Hindlimb muscle (tissue), 1 donor: Measurements from ENCODE around the gene C12orf76. TPM values are rescaled to one million over a fixed set of nuclear protein-coding genes. Genes with fewer than 3 reads are reported as not detected.
"Not testable (repeated sequence)": the region's sequence is repeated elsewhere in the genome, so short reads cannot be mapped to it uniquely, and the experiment has no call there.

Experiments used
- DNase-seq: peaks from one replicate; pipeline ENCODE4 v3.0.0-alpha.2; 2013
- polyA plus RNA-seq: library from polyadenylated mRNA; unstranded; fragments of 120-200 nt; gene quantifications from one replicate; pipeline ENCODE4 v1.2.1, GENCODE V29; 2013; ENCODE audit not compliant: insufficient read length

The C12orf76 gene
- polyA plus RNA-seq, 1 donor: 33.7 TPM

DNA sequence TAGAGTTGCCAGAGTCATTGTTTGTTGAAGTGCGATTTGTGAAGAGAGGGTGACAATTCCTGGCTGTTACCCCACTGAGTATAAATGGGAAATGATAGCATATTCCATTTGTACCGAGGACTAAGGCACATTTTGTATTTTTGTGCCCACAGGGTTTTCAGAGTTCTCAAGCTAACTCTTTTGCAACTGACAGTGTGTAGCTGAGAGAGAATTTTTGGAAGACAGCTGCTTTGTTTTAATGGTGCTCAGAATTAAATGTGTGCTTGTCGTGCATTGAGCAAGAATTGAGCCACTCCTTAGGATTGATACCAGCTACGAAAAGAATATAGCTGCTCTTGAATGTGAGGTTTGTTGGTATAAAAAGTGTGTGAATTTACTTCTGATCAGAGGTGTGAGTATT lies 27.4 kb downstream of the C12orf76 start:
- DNase-seq: no peak

DNA sequence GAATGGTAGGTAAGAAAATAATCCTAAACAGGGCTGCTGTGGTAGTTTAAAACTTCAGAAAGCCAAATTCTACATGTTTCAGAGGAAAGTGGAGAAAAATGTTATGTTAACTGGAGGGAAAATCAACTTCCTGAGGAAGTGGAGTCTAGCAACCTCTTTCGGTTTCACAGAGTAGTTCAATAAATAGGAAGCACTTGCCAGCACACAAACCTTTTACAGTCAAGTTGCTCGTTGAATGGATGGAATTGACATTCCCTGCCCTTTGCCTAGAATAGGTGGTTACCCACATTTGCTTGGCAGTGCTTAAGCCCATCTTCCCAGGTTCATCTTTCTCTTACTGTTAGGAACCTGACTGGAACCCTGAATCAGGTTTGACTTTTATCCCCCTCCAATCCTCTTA lies 33.2 kb downstream of the C12orf76 start:
- no peak for DNase-seq

DNA sequence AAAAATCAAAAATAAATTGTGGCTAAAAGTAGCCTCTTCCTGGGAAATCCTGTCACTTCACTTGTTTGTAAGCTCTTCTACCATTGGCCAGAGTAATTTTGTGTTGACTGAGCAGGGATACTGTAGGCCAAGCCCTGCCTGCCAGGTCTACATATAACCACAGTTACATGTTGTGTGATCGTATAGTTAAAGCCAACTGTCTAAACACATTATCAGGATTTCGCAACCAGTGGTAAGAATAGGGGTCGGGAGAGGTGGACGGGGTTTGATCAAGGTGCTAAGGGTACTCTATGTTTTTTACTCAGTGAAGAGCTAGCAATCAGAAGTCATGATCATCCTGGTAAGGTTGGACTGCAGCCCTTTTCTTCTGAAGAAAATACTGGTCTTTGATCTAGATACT lies 35.7 kb downstream of the C12orf76 start:
- DNase-seq: no peak

DNA sequence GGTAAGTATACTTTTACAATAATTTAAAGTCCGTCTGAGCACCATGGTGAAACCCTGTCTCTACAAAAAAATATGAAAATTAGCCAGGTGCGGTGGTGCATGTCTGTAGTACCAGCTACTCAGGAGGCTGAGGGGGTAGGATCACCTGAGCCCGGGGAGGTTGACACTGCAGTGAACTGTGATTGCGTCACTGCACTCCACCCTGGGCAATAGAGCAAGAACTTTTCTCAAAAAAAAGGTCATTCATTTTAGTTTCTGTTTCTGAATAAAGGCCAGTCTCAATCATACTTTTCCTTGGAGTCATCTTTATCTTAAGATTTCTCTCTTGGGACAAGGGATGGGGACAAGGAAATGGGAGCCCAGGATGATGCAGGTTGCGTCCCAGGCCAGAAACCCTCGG lies 36.2 kb downstream of the C12orf76 start:
- DNase-seq: no peak

DNA sequence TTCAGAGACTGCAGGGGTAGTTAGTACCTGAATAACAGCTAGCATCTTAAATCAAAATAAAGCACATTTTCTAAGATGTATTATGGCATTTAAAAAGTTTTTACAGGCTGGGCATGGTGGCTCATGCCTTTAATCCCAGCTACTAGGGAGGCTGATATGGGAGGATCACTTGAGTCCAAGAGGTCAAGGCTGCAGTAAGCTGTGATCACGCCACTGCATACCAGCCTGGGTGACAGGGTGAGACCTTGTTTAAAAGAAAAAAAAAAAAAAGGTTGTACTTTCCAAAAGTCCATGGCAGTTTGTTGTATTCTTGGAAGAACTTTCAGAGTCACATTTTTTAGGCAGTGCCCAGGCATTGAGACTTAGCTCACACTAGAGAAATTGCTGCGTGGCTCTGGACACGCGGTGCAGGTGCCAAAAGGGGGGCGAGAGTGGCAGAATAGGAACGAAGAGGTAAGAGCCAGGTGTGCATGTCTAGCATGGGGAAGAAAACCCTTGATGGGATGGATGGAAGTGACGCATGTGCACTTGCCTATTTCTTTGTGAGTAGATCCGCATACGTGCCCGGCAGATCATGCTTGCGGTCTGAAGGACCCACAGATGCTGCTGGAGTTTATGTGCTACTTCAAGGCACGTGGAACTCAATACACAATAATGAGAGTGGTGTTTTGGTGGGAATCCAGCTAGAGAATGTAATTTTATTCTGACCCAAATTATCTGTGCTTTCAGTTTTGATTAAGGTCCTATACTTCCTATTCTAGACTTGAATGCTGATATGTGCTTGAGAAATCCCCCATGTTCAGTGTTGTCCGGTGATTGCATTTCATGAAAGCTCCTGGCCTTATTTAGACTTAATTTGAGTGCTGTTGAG lies 37.2 kb downstream of the C12orf76 start:
- DNase-seq: no peak

DNA sequence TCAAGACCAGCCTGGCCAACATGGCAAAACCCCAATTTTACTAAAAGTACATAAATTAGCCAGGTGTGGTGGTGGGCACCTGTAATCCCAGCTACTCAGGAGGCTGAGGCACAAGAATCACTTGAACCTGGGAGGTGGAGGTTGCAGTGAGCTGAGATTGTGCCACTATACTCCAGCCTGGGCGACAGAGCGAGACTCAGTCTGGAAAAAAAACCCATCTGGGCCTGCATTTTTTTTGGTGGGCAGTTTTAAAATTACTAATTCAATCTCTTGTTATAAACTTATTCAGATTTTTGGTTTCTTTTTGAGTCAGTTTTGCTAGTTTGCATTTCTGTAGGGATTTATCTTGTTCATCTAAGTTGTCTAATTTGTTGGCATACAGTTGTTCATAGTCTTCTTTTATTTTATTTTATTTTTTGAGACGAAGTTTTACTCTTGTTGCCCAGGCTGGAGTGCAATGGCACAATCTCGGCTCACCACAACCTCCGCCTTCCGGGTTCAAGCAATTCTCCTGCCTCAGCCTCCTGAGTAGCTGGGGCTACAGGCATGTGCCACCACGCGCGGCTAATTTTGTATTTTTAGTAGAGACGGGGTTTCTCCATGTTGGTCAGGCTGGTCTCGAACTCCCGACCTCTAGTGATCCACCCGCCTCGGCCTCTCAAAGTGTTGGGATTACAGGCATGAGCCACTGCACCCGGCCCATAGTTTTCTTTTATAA lies 39.5 kb downstream of the C12orf76 start:
- not testable (repeated sequence) for DNase-seq

DNA sequence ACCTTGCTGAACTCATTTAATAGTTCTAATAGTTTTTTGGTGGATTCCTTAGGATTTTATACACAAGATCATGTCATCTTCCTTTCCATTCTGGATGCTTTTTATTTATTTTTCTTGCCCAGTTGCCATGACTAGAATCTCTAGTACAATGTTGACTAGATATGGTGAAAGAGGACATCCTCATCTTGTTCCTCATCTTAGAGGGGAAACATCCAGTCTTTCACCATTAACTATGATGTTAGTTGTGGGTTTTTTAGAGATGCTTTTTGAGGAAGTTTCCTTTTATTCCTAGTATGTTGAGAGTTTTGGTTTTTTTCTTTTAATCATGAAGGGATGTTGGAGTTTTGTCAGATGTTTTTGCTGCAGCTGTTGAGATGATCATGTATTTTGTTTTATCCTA lies 40.4 kb downstream of the C12orf76 start:
- no peak for DNase-seq

DNA sequence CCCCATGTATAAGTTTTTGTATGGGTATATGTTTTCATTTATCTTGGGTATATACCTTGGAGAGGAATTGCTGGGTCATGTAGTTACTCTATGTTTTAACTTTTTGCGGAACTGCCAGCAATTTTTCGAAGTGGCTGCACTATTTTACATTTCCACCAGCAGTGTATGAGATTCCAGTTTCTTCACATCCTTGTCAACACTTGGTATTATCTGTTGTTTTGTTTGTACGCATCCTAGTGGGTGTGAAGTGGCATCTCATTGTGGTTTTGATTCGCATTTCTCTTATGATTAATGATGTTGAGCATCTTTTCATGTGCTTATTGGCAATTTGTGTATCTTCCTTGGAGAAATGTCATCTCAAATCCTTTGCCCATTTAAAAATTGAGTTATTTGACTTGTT lies 42.2 kb downstream of the C12orf76 start:
- DNase-seq: no peak

DNA sequence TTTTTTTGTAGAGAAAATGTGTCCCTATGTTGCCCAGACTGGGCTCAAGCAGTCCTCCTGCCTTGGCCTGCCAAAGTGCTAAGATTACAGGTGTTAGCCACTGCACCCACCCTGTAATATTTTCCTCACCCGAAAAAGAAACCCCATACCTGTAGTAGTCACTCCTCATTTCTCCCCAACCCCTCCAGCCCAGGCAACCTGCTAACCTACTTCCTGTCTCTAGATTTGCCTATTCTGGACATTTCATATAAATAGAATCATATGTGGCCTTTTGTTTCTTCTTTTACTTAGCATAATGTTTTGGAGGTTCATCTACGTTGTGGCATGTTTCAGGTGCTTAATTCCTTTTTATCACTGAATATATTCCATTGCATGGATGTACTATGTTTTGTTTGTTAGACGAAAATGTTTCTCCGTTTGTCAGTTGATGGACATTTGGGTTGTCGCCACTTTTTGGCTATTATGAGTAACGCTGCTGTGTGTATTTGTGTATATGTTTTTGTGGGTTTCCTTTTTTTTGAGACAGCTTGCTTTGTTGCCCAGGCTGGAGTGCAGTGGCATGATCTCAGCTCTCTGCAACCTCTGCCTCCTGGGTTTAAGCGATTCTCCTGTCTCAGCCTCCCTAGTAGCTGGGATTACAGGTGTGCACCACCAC lies 42.9 kb downstream of the C12orf76 start:
- DNase-seq: no peak

DNA sequence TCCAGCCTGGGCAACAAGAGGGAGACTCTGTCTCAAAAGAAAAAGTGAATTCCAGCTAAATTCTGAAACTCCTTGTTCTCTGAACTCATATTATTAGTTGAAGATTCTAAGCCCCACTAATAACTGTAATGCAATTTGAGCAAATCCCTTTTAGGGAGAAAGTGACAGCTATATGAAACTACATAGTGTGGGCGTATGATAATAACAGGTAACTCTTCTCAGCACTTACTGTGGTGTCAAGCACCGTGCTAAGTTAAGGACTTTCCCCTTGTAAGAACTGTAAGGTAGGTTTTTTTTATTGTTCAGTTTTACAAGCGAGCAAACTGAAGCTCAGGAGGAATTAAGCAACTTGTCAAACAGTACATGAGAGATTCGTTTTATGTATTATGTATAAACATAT lies 43.7 kb downstream of the C12orf76 start:
- DNase-seq: no peak

DNA sequence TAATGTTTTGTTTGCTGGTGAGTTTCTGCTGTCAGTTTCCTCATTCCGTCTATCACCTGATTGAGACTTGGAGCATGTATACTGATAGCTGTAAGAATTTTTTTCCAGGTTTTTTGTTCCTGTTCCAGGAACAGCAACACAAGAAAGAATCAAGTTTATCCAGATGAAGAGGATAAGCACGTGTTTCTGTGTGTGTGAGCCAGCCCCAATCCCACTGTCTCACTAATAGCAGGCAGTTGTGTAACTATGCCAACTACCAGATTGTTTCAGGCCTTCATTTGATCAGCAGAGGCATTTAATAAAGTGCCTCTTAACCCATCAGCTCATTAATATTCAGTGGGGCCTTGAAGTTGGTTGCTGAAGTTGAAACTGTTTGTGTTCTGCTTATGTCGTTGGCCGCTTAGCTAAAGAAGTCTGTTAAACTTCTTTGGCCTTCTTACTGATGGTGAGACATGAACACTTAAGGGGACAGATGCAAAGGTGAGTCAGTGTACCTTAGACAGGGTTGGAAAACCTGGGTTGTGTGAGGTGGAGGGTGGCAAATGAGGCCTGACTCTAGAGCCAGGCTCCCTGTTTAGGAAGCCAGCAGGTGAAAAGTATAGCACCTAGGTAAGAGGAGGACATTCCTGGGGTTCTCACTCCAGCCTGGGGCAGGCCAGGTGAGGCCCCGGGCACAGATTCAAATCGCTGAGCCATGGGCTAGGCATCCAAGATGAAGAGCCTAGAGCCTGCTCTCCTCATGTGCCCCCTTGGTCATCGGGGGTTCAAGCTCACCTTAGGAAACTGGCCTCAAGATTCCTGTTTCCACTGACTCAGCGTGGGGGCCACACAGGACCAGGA lies 45.4 kb downstream of the C12orf76 start:
- DNase-seq: no peak

DNA sequence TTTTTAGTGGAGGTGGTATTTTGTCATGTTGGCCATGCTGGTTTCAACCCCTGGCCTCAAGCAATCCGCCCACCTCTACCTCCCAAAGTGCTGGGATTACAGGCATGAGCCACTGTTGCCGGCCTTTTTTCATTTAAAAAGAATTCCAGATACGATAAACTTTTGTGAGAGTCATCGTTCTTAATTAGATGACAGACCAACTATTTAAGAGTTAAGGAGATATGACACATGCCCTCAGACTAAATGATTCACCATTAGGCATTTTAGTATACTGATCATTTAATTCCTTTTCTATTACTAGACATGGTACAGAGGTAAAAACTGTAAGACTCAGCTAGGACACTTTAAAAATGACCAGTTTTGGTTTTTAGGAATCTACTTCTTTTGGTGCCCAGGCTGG lies 46.7 kb downstream of the C12orf76 start:
- no peak for DNase-seq

DNA sequence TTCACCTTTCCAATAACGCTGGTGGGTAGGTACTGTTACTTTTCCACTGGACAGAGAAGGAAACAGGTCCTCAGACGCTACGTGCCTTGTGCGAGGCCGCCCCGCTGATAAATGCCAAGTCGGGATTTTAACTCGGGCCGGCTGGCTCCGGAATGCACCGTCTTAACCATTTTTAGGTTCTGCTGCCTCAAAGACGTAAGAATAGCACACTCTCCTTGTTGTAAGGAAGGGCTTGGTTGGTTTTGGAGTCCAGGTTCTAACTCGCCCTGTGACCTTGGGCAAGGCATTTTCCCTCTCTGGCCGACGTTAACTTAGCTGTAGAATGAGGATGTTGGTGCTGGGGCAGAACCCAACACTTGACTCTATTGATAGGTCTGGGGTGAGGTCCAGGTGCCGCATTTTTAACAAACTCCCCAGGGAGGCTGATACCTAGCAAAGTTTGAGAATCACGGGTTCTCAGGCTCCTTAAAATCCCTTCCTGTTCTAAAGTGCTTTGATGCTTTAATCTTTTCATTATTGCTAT lies 48.3 kb downstream of the C12orf76 start:
- DNase-seq: no peak

DNA sequence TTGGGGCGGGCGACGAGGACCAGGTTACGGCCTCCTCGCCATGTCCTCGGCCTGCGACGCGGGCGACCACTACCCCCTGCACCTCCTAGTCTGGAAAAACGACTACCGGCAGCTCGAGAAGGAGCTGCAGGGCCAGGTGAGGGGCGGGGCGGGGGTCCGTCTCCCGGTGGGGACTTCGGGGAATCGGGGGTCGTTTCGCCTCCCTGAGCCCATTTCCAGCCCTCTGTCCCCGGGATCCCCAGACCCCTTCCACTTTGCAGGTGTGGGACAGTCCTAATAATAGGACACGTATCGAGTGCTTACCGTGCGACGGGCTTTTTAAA lies 48.7 kb downstream of the C12orf76 start:
- DNase-seq: no peak

DNA sequence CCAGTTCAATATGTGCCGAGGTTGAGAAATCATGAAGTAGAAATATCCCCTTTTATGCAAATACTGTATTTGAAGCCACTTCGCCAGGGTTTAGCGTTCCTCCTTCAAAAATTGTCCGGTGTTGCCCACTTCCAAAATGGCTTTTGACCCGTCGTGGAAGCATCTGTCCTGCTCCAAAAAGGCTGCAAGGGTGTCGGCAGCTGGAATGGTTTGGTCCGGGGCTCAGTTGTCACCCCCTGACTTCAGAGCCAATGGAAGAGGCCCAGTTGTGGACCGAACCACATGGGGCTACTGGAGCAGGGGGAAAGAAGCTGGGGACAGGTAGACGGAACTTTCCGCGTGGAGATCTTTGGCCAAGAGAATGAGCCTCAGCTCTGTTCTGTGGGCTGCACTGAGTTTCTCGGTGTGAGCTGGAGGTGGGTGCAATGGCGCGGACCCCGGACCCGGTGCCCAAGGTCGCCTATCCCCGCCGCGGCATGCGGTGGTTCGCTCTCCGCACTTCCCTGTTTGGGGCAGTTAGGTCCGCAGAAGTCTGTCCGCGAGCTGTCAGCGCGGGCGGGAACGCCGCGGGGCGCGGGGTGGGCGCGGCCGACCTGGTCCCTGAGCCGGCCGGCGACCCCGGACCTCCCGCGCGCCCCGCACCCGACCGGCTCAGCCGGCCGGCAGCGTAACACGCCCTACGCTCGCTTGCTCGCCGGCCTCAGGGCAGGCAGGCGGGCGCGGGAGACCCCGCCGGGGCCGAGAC lies 49.2 kb downstream of the C12orf76 start, which contains the start of gene ANKRD13A:
ANKRD13A (plus strand) TSS at position 527 of the 745 bp plus-strand sequence. CDS start 259 bp downstream, outside the sequence.
- peak; percentile 94 for DNase-seq

DNA sequence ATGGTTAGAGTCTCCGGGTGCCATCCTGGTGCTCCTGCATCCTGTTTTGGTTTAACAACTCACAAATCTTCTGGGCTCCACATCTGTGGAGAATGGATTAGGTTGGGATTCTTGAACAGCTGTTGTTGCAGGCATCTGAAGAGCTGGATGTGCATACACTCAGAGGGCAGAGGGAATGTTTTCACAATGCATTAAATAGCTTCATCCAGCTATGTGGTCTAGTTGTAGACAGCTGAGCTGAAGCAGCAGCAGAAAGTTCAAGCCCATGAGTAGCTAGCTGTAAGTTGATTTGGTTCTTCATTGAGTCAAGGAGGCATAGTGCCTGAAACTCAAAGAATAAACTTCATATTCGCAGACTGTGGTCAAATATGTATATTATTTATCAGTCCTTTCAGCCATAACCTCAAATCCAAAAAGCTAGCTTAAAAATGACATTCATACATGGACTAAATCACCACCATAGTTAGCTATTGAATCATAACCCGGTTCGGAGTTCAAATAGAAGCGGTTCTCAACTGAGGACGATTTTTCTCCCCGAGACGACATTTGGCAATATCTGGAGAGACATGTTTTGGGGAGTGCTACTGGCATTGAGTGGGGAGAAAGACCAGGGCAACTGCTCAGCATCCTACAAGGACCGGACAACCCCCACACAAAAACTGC lies 50.0 kb downstream of the C12orf76 start:
- no peak for DNase-seq

DNA sequence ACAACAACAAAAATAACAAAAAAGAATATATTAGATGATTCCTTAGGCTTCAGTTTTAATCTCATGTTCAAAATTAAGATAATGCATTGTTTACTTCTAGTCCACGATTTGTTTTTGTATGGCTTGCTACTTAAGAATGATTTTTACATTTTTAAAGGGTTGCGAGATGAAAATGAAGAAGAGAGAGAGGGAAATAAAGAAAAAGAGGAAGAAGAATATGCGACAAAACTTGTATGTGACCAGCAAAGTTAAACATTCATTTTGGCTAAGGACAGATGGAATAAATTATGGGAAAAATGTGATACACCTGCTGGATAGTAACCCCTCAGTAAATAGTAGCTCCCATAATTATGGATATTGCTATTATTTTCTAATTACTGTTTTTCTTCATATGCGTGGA lies 50.9 kb downstream of the C12orf76 start:
- DNase-seq: no peak

DNA sequence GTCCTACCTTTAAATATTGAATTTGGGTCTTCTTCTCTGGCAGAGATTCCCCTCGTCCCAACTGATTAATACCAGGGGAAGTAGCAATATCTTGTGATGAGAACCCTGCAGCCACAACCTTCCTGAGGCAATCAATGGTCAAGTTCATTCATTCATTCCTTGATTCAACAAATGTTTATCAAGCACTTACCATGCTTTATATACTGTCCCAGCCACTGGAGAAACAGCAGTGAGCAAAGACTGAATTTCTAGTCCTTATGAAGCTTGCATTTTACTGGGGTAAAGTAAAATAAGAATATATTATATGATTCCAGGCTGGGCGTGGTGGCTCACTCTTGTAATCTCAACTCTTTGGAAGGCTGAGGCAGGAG lies 51.9 kb downstream of the C12orf76 start:
- DNase-seq: no peak

DNA sequence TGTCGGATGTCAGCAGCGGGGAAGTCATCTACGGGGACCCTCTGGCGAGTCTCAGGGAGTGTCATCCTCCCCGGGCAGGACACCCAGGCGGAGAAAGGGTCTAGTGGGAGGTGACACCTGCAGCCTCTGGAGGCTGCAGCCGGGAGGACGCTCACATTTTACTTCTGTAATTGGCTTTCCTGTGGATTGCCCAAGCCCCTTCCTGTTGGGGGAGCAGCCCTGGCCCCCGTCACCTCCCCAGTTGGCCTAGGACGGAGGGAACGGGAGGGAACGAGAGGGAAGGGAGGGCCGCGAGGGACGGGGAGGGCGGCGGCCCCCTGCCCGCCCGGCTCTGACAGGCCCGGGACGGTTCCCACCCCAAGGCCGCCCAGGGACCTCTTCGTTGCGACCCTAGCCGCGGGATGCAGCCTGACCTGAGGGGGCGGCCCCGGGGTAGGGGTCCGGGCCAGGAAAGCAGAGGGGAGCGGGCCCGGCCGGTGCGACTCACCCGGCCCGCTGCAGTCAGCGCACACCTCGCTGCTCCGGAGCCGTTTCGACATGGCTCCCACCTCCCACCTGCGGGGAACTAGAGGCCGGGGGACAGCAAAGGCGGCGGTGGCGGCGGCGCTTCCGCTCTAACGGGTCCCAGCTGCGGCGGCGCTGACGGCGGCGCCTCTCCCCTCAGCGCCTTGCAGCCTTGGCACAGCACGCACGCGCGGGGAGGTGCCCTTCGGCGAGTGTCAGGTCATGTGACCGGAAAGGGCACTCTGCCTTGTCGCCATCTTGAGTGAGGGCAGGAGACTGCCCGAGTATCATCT lies 52.4 kb downstream of the C12orf76 start, which contains the start of gene GIT2:
GIT2 (minus strand) TSS at position 683 of the 797 bp plus-strand sequence; CDS start at position 539, 144 bp downstream.
- peak; percentile 91 for DNase-seq

DNA sequence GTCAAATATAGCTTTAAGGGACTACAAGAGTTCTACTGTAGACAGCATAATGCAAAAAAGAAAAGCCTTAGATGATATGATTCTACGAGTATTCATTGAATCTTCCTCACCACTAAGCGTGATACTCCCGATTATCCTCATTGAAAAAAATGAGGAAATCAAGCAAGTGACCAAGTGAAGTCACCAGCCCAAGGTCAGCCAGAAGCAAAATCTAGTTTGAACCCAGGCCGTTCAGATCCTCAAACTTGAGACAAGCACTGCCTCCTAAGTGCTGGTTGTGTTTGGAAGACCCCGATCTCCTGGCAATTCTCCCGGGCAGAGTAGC lies 53.0 kb downstream of the C12orf76 start:
- DNase-seq: no peak
